H1 (cell line): Measurements from ENCODE around the gene BTBD1. TPM values are rescaled to one million over a fixed set of nuclear protein-coding genes. Genes with fewer than 3 reads are reported as not detected.

Experiments
- CTCF ChIA-PET: fragments of 300-600 bp; sonication (Branson Sonifier 250); formaldehyde crosslinking; loops from one replicate; lab custom pipeline; 2021; ENCODE audit not compliant: partially characterized antibody; lab: Charles Lee
- POLR2A ChIA-PET: fragments of 300-600 bp; sonication (Branson Sonifier 250); formaldehyde crosslinking; loops from one replicate; lab custom pipeline; 2021; ENCODE audit warnings: inconsistent platforms; ENCODE audit not compliant: partially characterized antibody; lab: Charles Lee
- DNase-seq, 2 experiments: peaks; one replicate each; pipeline versions ENCODE4 v3.0.0 to v3.0.0-alpha.2; 2010 to 2022; ENCODE audit warnings: low spot score in 2 of 2, low read depth in 1 of 2, mixed read lengths in 1 of 2
- FAIRE-seq: peaks from 2 replicates; lab custom pipeline; 2011; peaks lifted over from hg19 to GRCh38; lab: Jason Lieb, UNC
- H2AFZ ChIP-seq: 2 replicates; pipeline ENCODE4 v1.8.1; 2012; ENCODE audit warnings: low read length, inconsistent platforms
- H2AK5ac ChIP-seq: 2 replicates; pipeline ENCODE4 v1.6.1; 2013; ENCODE audit warnings: low read depth, low read length
- H2BK120ac ChIP-seq: replicated peaks from 2 replicates; pipeline ENCODE3; 2013; ENCODE audit warnings: low read depth, low read length, inconsistent platforms
- H2BK12ac ChIP-seq: 2 replicates; pipeline ENCODE4 v1.6.1; 2013; ENCODE audit warnings: low read depth, low read length
- H2BK15ac ChIP-seq: 2 replicates; pipeline ENCODE4 v1.6.1; 2013; ENCODE audit warnings: low read length
- H2BK20ac ChIP-seq: 2 replicates; pipeline ENCODE4 v1.6.1; 2013; ENCODE audit warnings: low read length
- H2BK5ac ChIP-seq: 2 replicates; pipeline ENCODE4 v1.6.1; 2013; ENCODE audit warnings: low read depth, low read length
- H3K14ac ChIP-seq: 2 replicates; pipeline ENCODE4 v1.6.1; 2013; ENCODE audit warnings: inconsistent platforms; ENCODE audit not compliant: insufficient read length
- H3K18ac ChIP-seq: 2 replicates; pipeline ENCODE4 v1.6.1; 2013; ENCODE audit warnings: low read length; ENCODE audit errors: extremely low read depth
- H3K23ac ChIP-seq: 2 replicates; pipeline ENCODE4 v1.6.1; 2013; ENCODE audit warnings: inconsistent platforms; ENCODE audit not compliant: insufficient read length
- H3K23me2 ChIP-seq: 2 replicates; pipeline ENCODE4 v1.6.1; 2013; ENCODE audit warnings: low read depth, low read length
- H3K27ac ChIP-seq: 2 replicates; pipeline ENCODE4 v1.6.1; 2011; ENCODE audit warnings: low read depth, low read length, inconsistent platforms
- H3K27me3 ChIP-seq, 4 experiments: replicated peaks in 1 of 4; 1 replicate in 1 of 4; 2 replicates in 3 of 4; pipeline versions ENCODE4 v1.6.1 to v1.8.1; 2011 to 2013; ENCODE audit warnings: low read length in 3 of 4, mild to moderate bottlenecking in 3 of 4, inconsistent platforms in 2 of 4, mixed read lengths in 2 of 4, moderate library complexity in 1 of 4; ENCODE audit not compliant: control insufficient read depth in 3 of 4, insufficient read depth in 3 of 4; ENCODE audit errors: extremely low read depth in 1 of 4
- H3K36me3 ChIP-seq, 4 experiments: 2 replicates each; pipeline versions ENCODE4 v1.6.1 to v1.8.1; 2011 to 2013; ENCODE audit warnings: mild to moderate bottlenecking in 4 of 4, low read length in 3 of 4, moderate library complexity in 2 of 4, control low read depth in 1 of 4, inconsistent platforms in 1 of 4; ENCODE audit not compliant: insufficient read depth in 4 of 4, control insufficient read depth in 2 of 4
- H3K4ac ChIP-seq: replicated peaks from 2 replicates; pipeline ENCODE3; 2013; ENCODE audit warnings: low read length, low read depth, mixed read lengths, inconsistent platforms; ENCODE audit not compliant: insufficient read length
- H3K4me1 ChIP-seq, 4 experiments: replicated peaks in 1 of 4; 1 replicate in 1 of 4; 2 replicates in 3 of 4; pipeline versions ENCODE4 v1.6.1 to v1.8.1; 2011 to 2013; ENCODE audit warnings: low read length in 3 of 4, inconsistent platforms in 2 of 4, mixed read lengths in 1 of 4; ENCODE audit not compliant: insufficient read depth in 4 of 4, control insufficient read depth in 3 of 4
- H3K4me2 ChIP-seq, 2 experiments: 2 replicates each; pipeline versions ENCODE4 v1.6.1 to v1.8.1; 2011 to 2013; ENCODE audit warnings: low read depth in 2 of 2, low read length in 2 of 2, control low read depth in 1 of 2, inconsistent platforms in 1 of 2, mild to moderate bottlenecking in 1 of 2; ENCODE audit not compliant: insufficient read depth in 1 of 2
- H3K4me3 ChIP-seq, 4 experiments: fragments of 200-600, 300-600 bp in 1 of 4; sonication (generic), shearing (Covaris generic), sonication (Bioruptor Twin) in 1 of 4; 2 replicates each; pipeline versions ENCODE4 v1.5.1 to v1.8.1; 2011 to 2016; ENCODE audit warnings: low read length in 4 of 4, low read depth in 3 of 4, control low read depth in 2 of 4, inconsistent platforms in 2 of 4, mild to moderate bottlenecking in 2 of 4, mixed read lengths in 1 of 4, moderate library complexity in 1 of 4; ENCODE audit not compliant: insufficient read depth in 2 of 4; ENCODE audit errors: extremely low read depth in 1 of 4
- H3K56ac ChIP-seq: replicated peaks from 2 replicates; pipeline ENCODE3; 2013; ENCODE audit warnings: low read depth, mild to moderate bottlenecking, mixed read lengths, low read length, inconsistent platforms; ENCODE audit not compliant: insufficient read length
- H3K79me1 ChIP-seq: 2 replicates; pipeline ENCODE4 v1.6.1; 2013; ENCODE audit warnings: low read depth, low read length, control low read depth
- H3K79me2 ChIP-seq, 2 experiments: 2 replicates each; pipeline versions ENCODE4 v1.6.1 to v1.8.1; 2012 to 2013; ENCODE audit warnings: low read length in 2 of 2, mild to moderate bottlenecking in 2 of 2, inconsistent platforms in 1 of 2; ENCODE audit not compliant: insufficient read depth in 2 of 2, control insufficient read depth in 1 of 2
- H3K9ac ChIP-seq, 4 experiments: replicated peaks in 1 of 4; 1 replicate in 1 of 4; 2 replicates in 3 of 4; pipeline versions ENCODE4 v1.6.1 to v1.8.1; 2011 to 2013; ENCODE audit warnings: low read depth in 3 of 4, low read length in 3 of 4, control low read depth in 2 of 4, mild to moderate bottlenecking in 2 of 4, moderate library complexity in 2 of 4, inconsistent platforms in 1 of 4; ENCODE audit errors: extremely low read depth in 1 of 4
- H3K9me3 ChIP-seq, 2 experiments: 2 replicates each; pipeline versions ENCODE4 v1.6.1 to v1.8.1; 2012 to 2013; ENCODE audit warnings: mild to moderate bottlenecking in 2 of 2, moderate library complexity in 2 of 2, control low read depth in 1 of 2, inconsistent platforms in 1 of 2, low read depth in 1 of 2, low read length in 1 of 2, mixed read lengths in 1 of 2; ENCODE audit not compliant: insufficient read depth in 2 of 2
- H4K20me1 ChIP-seq, 2 experiments: replicated peaks in 1 of 2; 2 replicates each; pipeline versions ENCODE3 to v1.8.1; 2011 to 2013; ENCODE audit warnings: inconsistent platforms in 2 of 2, low read length in 2 of 2, mild to moderate bottlenecking in 1 of 2; ENCODE audit not compliant: insufficient read depth in 2 of 2, control insufficient read depth in 1 of 2
- H4K5ac ChIP-seq: 2 replicates; pipeline ENCODE4 v1.6.1; 2013; ENCODE audit warnings: low read length, low read depth, mixed read lengths, inconsistent platforms; ENCODE audit not compliant: insufficient read length
- H4K8ac ChIP-seq: 2 replicates; pipeline ENCODE4 v1.8.0; 2013; ENCODE audit warnings: mild to moderate bottlenecking, moderate library complexity, low read length, inconsistent platforms; ENCODE audit not compliant: insufficient read depth; ENCODE audit errors: extremely low read depth
- H4K91ac ChIP-seq: replicated peaks from 2 replicates; pipeline ENCODE3; 2013; ENCODE audit warnings: low read length, mixed read lengths, inconsistent platforms; ENCODE audit not compliant: insufficient read length
- ATF3 ChIP-seq: IDR thresholded peaks from 2 replicates; pipeline ENCODE4 v1.6.1; 2011; ENCODE audit warnings: low read depth, mild to moderate bottlenecking, low read length; ENCODE audit not compliant: insufficient read depth
- BCL11A ChIP-seq, 2 experiments: IDR thresholded peaks; one replicate each; pipeline ENCODE4 v1.6.1; 2011; ENCODE audit warnings: low read depth in 2 of 2, low read length in 2 of 2, mild to moderate bottlenecking in 2 of 2
- BRCA1 ChIP-seq: IDR thresholded peaks from 2 replicates; pipeline ENCODE4 v1.6.1; 2012; ENCODE audit warnings: low read depth, low read length, improper control_type of control experiment
- JUND ChIP-seq: IDR thresholded peaks from 2 replicates; pipeline ENCODE4 v1.6.1; 2011; ENCODE audit warnings: mild to moderate bottlenecking, improper control_type of control experiment, low read length
- SIN3A ChIP-seq, 2 experiments: IDR thresholded peaks in 1 of 2; conservative IDR thresholded peaks in 1 of 2; 2 replicates each; pipeline ENCODE4 v1.6.1; 2011 to 2012; ENCODE audit warnings: low read length in 2 of 2, improper control_type of control experiment in 1 of 2, low read depth in 1 of 2, mild to moderate bottlenecking in 1 of 2
- TAF1 ChIP-seq: IDR thresholded peaks from 2 replicates; pipeline ENCODE4 v1.6.1; 2011; ENCODE audit warnings: mild to moderate bottlenecking, low read depth, low read length
- WGBS, 2 experiments: shearing (Covaris generic) in 1 of 2; methylation state at CpG; one replicate each; pipeline versions ENCODE4 v1.1.6 to v1.1.7; 2013 to 2015; ENCODE audit warnings: low lambda C conversion rate in 2 of 2, mixed read lengths in 2 of 2, inconsistent platforms in 1 of 2, low coverage in 1 of 2, missing lambda C conversion rate in 1 of 2; ENCODE audit not compliant: insufficient replicate concordance in 2 of 2, insufficient coverage in 1 of 2, insufficient read length in 1 of 2; ENCODE audit errors: extremely low coverage in 1 of 2, missing lambda C conversion rate in 1 of 2; 5-methylcytosine and 5-hydroxymethylcytosine counted together
- polyA plus RNA-seq, 7 experiments: library from polyadenylated mRNA; depleted of rRNA in 3 of 7; stranded (reverse) in 5 of 7; unstranded in 2 of 7; fragments of >200 nt in 5 of 7; fragments of 200-250 nt in 2 of 7; gene quantifications; 1 replicate in 5 of 7; 2 replicates in 1 of 7; 4 replicates in 1 of 7; pipeline versions ENCODE4 v1.2.1 to v1.2.3, GENCODE V29; 2011 to 2013; ENCODE audit warnings: missing spikeins in 2 of 7, mixed read lengths in 2 of 7
- total RNA-seq: library from RNA; stranded (reverse); fragmentation: NEBNext Ultra II Directional; extraction: Animal tissue kit (Norgen Biotek cat#: 25700); gene quantifications from 2 replicates; pipeline ENCODE4 v1.2.1, GENCODE V29; 2021

The BTBD1 gene
- total and polyA plus RNA-seq, 2 of the 8 experiments (the other 6 are each of a cell fraction or from before 2014, with no cell fraction given): 18.6 to 39.5 TPM

DNA sequence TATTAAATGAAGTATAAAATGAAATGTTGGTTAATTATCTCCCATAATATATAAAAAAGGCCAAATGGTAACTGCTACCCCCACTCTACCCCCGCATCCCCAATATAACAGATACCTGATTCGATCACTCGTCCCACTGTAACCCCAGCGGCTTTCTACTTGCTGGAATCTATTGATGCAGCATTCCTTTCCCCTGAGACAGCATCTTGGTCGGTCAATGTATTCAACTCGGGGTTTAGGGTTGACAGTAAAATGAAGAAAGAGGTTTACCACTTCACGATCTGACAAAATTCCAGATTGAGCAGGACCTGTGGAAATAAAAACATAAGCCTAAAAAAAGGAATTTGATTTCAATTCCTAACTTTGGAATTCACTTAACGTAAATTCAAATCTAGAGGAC, 37.0 kb downstream of the BTBD1 start:
- H3K79me1 ChIP-seq: no peaks in the 10 kb centered on the region
- H4K8ac ChIP-seq: no peak overlapping the region
- peaks cover 0 to 2% of the 10 kb centered on the region in 2 experiments for H4K20me1 ChIP-seq
- H3K9ac ChIP-seq: no peak overlapping the region; a peak in 1 of 7 replicates
- H3K4me3 ChIP-seq: no peak overlapping the region
- no peak overlapping the region for H3K14ac ChIP-seq
- 92% methylated on average over 8 of the region's 8 CpGs; no CpG with 5 or more reads in 1 of the 2 experiments for WGBS, 2 experiments
- no peak overlapping the region for H4K91ac ChIP-seq
- no peak overlapping the region for H2BK15ac ChIP-seq
- no peak overlapping the region for H2AK5ac ChIP-seq
- CTCF ChIA-PET: no interaction called here
- peaks cover 0 to 27% of the 10 kb centered on the region in 2 experiments; a peak in 2 of 4 replicates for H3K79me2 ChIP-seq
- H3K23me2 ChIP-seq: no peaks in the 10 kb centered on the region
- TF ChIP-seq BCL11A (IDR thresholded peaks at IDR 0.05; ENCODE audit: low read depth in 2 of 2, low read length in 2 of 2): no peak
- no peak for TF ChIP-seq SIN3A (conservative IDR thresholded peaks at IDR 0.05 in 1 of 2, IDR thresholded peaks at IDR 0.05 in 1 of 2; ENCODE audit: low read depth in 1 of 2, low read length in 2 of 2)
- peak; percentile 65 for TF ChIP-seq JUND
- TF ChIP-seq BRCA1: no peak
- no peak for TF ChIP-seq TAF1
- TF ChIP-seq ATF3: no peak
- H3K18ac ChIP-seq: no peak overlapping the region
- no peaks in the 10 kb centered on the region for H3K9me3 ChIP-seq
- FAIRE-seq (no peak), DNase-seq (no peak)
- H2BK12ac ChIP-seq: no peak overlapping the region
- no peak overlapping the region for H2BK5ac ChIP-seq
- no peak overlapping the region for H2BK120ac ChIP-seq
- no peak overlapping the region for H2AFZ ChIP-seq
- H3K27ac ChIP-seq: no peak overlapping the region
- H3K4ac ChIP-seq: no peak overlapping the region
- no peak overlapping the region for H3K4me2 ChIP-seq
- no peak overlapping the region for H3K23ac ChIP-seq
- no peak overlapping the region for H3K56ac ChIP-seq
- no peak overlapping the region for H2BK20ac ChIP-seq
- peaks cover 3 to 25% (median 16%) of the 10 kb centered on the region in 4 experiments; a peak in 6 of 8 replicates for H3K36me3 ChIP-seq
- POLR2A ChIA-PET: no interaction called here
- no peaks in the 10 kb centered on the region for H3K27me3 ChIP-seq
- H3K4me1 ChIP-seq: no peaks in the 10 kb centered on the region
- H4K5ac ChIP-seq: no peak overlapping the region
